Measurements from ENCODE around the gene MFN1. TPM values are rescaled to one million over a fixed set of nuclear protein-coding genes. Genes with fewer than 3 reads are reported as not detected.

The MFN1 gene
- total RNA-seq, 1 experiment from 2014 or later, result 59.0 TPM

DNA sequence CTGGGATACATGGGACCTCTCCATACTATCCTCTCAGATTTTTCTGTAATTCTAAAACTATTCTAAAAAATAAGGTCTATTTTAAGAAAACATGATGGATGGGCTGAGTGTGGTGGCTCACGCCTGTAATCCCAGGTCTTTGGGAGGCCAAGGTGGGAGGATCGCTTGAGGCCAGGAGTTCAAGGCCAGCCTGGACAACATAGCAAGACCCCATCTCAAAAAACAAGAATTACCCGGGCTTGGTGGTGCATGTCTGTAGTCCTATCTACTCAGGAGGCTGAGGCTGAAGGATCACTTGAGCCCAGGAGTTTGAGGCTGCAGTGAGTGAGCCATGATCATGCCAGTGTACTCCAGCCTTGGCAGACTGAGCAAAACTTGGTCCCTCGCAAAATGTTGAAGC is 15.3 kb upstream of the MFN1 start:
- H3K4me3 ChIP-seq (ENCODE audit: low read depth, low read length, poor library complexity, severe bottlenecking), result no peak overlapping the region
- H3K27me3 ChIP-seq (replicated peaks; ENCODE audit: insufficient read depth, low read depth, low read length, poor library complexity), result no peaks in the 10 kb centered on the region
- peaks cover 80% of the 10 kb centered on the region for H3K36me3 ChIP-seq (ENCODE audit: insufficient read depth, low read length, poor library complexity, severe bottlenecking)
- no TSS peak for BruUV-seq (replicated peaks)
- no peak overlapping the region for H3K27ac ChIP-seq (ENCODE audit: low read depth, low read length, poor library complexity, severe bottlenecking)
- no peak for TF ChIP-seq EZH2 (IDR thresholded peaks at IDR 0.05; ENCODE audit: borderline replicate concordance, low read depth, low read length, poor library complexity, severe bottlenecking)
- TF ChIP-seq, protein P1, sequence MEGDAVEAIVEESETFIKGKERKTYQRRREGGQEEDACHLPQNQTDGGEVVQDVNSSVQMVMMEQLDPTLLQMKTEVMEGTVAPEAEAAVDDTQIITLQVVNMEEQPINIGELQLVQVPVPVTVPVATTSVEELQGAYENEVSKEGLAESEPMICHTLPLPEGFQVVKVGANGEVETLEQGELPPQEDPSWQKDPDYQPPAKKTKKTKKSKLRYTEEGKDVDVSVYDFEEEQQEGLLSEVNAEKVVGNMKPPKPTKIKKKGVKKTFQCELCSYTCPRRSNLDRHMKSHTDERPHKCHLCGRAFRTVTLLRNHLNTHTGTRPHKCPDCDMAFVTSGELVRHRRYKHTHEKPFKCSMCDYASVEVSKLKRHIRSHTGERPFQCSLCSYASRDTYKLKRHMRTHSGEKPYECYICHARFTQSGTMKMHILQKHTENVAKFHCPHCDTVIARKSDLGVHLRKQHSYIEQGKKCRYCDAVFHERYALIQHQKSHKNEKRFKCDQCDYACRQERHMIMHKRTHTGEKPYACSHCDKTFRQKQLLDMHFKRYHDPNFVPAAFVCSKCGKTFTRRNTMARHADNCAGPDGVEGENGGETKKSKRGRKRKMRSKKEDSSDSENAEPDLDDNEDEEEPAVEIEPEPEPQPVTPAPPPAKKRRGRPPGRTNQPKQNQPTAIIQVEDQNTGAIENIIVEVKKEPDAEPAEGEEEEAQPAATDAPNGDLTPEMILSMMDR (conservative IDR thresholded peaks at IDR 0.05; ENCODE audit: low read depth, low read length), result no peak
- no peaks in the 10 kb centered on the region for H3K9me3 ChIP-seq (ENCODE audit: low read depth, low read length, poor library complexity, severe bottlenecking)
- intact Hi-C loops (cut with micrococcal nuclease; ENCODE audit: unreplicated experiment), result no loop called here
- H3K4me1 ChIP-seq (ENCODE audit: insufficient read depth, low read length, poor library complexity, severe bottlenecking), result no peaks in the 10 kb centered on the region
- DNase-seq (ENCODE audit: low spot score), result no peak
- ChIA-PET CTCF (no interaction called here), POLR2A (ENCODE audit: low non-redundant PET) (no interaction called here)

DNA sequence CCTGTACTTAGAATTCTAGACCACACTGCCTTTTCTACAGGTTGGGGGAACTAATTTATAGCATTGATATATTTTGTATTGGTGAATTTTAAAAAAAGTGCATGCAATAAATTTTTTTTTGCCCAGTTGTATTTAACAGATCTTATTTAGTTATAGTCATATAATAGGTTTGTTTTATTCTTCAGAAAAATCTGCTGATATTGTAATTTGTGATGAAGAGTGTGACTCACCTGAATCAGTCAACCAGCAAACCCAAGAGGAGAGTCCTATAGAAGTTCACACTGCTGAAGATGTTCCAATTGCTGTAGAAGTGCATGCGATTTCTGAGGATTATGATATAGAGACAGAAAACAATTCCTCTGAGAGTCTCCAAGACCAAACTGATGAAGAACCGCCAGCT is 14.4 kb upstream of the MFN1 start:
- no peak for DNase-seq (ENCODE audit: low spot score)
- H3K9me3 ChIP-seq (ENCODE audit: low read depth, low read length, poor library complexity, severe bottlenecking), result no peaks in the 10 kb centered on the region
- BruUV-seq (replicated peaks), result no TSS peak
- no peaks in the 10 kb centered on the region for H3K27me3 ChIP-seq (replicated peaks; ENCODE audit: insufficient read depth, low read depth, low read length, poor library complexity)
- no peak overlapping the region for H3K4me3 ChIP-seq (ENCODE audit: low read depth, low read length, poor library complexity, severe bottlenecking)
- CTCF ChIA-PET, result no interaction called here
- intact Hi-C loops (cut with micrococcal nuclease; ENCODE audit: unreplicated experiment), result no loop called here
- no peaks in the 10 kb centered on the region for H3K4me1 ChIP-seq (ENCODE audit: insufficient read depth, low read length, poor library complexity, severe bottlenecking)
- no peak overlapping the region for H3K27ac ChIP-seq (ENCODE audit: low read depth, low read length, poor library complexity, severe bottlenecking)
- POLR2A ChIA-PET (ENCODE audit: low non-redundant PET), result no interaction called here
- no peak for TF ChIP-seq EZH2 (IDR thresholded peaks at IDR 0.05; ENCODE audit: borderline replicate concordance, low read depth, low read length, poor library complexity, severe bottlenecking)
- TF ChIP-seq, protein P1 (conservative IDR thresholded peaks at IDR 0.05; ENCODE audit: low read depth, low read length), result no peak
- peaks cover 75% of the 10 kb centered on the region for H3K36me3 ChIP-seq (ENCODE audit: insufficient read depth, low read length, poor library complexity, severe bottlenecking)

DNA sequence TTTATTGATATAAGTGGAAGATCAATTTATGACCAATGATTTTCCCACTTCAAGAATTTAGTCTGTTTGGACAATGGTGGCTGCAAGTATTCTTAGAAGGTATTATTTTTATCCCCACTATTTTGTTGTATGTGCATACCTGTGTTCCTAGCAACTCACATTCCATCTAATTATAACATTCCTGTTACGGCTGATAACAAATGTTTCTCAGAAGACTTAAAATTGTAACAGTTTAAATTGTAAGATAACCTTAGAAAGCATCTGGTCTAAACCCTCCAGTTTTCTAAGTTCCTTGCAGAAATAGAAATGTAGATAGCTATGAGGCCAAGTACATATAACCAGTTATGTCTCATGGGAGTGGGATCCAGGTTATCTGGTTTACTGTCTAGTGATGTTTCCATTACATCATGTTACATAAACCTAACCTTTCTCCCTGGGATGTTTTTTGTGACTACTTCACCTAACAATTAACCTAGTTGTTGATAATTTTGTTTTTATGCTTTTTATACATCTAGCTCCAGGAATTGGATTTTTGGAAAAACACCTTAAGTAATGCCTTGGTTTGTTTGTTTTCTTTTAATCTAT is 11.1 kb upstream of the MFN1 start:
- no peaks in the 10 kb centered on the region for H3K9me3 ChIP-seq (ENCODE audit: low read depth, low read length, poor library complexity, severe bottlenecking)
- TF ChIP-seq EZH2 (IDR thresholded peaks at IDR 0.05; ENCODE audit: borderline replicate concordance, low read depth, low read length, poor library complexity, severe bottlenecking), result no peak
- TF ChIP-seq, protein P1 (conservative IDR thresholded peaks at IDR 0.05; ENCODE audit: low read depth, low read length), result no peak
- H3K4me1 ChIP-seq (ENCODE audit: insufficient read depth, low read length, poor library complexity, severe bottlenecking), result no peaks in the 10 kb centered on the region
- POLR2A ChIA-PET (ENCODE audit: low non-redundant PET), result no interaction called here
- no TSS peak for BruUV-seq (replicated peaks)
- peaks cover 46% of the 10 kb centered on the region for H3K36me3 ChIP-seq (ENCODE audit: insufficient read depth, low read length, poor library complexity, severe bottlenecking)
- intact Hi-C loops (cut with micrococcal nuclease; ENCODE audit: unreplicated experiment), result no loop called here
- DNase-seq (ENCODE audit: low spot score), result no peak
- H3K27me3 ChIP-seq (replicated peaks; ENCODE audit: insufficient read depth, low read depth, low read length, poor library complexity), result no peaks in the 10 kb centered on the region
- no peak overlapping the region for H3K4me3 ChIP-seq (ENCODE audit: low read depth, low read length, poor library complexity, severe bottlenecking)
- CTCF ChIA-PET, result no interaction called here
- H3K27ac ChIP-seq (ENCODE audit: low read depth, low read length, poor library complexity, severe bottlenecking), result no peak overlapping the region

Data from A673 (cell line).